ENCODE measurements around the gene PLCL1. TPM values are rescaled to one million over a fixed set of nuclear protein-coding genes. Genes with fewer than 3 reads are reported as not detected.

PLCL1 gene
- total and polyA plus RNA-seq, 2 donors from 2014 or later = 13.6 to 14.7 TPM

- Histone ChIP-seq H3K4me1 (ENCODE audit: control insufficient read depth in 2 of 3, insufficient read depth in 2 of 3, low read depth in 1 of 3, low read length in 3 of 3) (peaks cover 0 to 5% (median 2%) of the 10 kb centered on the region in 3 donors), H3K27me3 (ENCODE audit: control insufficient read depth, insufficient read depth, low read length) (no peaks in the 10 kb centered on the region), H3K9me3 (ENCODE audit: control insufficient read depth in 2 of 3, insufficient read depth in 1 of 3, low read length in 3 of 3) (no peaks in the 10 kb centered on the region), H3K9ac (ENCODE audit: low read length in 3 of 3) (no peak overlapping the region), H3K4me3 (ENCODE audit: low read length in 3 of 3) (no peak overlapping the region), H3K27ac (ENCODE audit: low read depth in 2 of 2, low read length in 2 of 2) (no peak overlapping the region), H3K36me3 (ENCODE audit: control insufficient read depth in 2 of 3, insufficient read depth in 3 of 3, low read length in 3 of 3) (no peaks in the 10 kb centered on the region)
- TF ChIP-seq CTCF (IDR thresholded peaks at IDR 0.05; ENCODE audit: borderline replicate concordance, extremely low read depth, insufficient read depth) = no peak
- no peak for FAIRE-seq
- no peak for DNase-seq
- intact Hi-C loops (cut with DNase I) = no loop called here
Measured at GRCh38 chr2:197952540-197953202, 148.3 kb downstream of the PLCL1 start.

- DNase-seq = no peak
- TF ChIP-seq CTCF (IDR thresholded peaks at IDR 0.05; ENCODE audit: borderline replicate concordance, extremely low read depth, insufficient read depth) = no peak
- no peak overlapping the region for H3K4me3 ChIP-seq (ENCODE audit: low read length in 3 of 3)
- no peak overlapping the region for H3K27ac ChIP-seq (ENCODE audit: low read depth in 2 of 2, low read length in 2 of 2)
- no peaks in the 10 kb centered on the region for H3K36me3 ChIP-seq (ENCODE audit: control insufficient read depth in 2 of 3, insufficient read depth in 3 of 3, low read length in 3 of 3)
- peaks cover 0 to 5% (median 2%) of the 10 kb centered on the region in 3 donors for H3K4me1 ChIP-seq (ENCODE audit: control insufficient read depth in 2 of 3, insufficient read depth in 2 of 3, low read depth in 1 of 3, low read length in 3 of 3)
- intact Hi-C loops (cut with DNase I) = no loop called here
- H3K27me3 ChIP-seq (ENCODE audit: control insufficient read depth, insufficient read depth, low read length) = no peaks in the 10 kb centered on the region
- FAIRE-seq = no peak
- no peaks in the 10 kb centered on the region for H3K9me3 ChIP-seq (ENCODE audit: control insufficient read depth in 2 of 3, insufficient read depth in 1 of 3, low read length in 3 of 3)
- no peak overlapping the region for H3K9ac ChIP-seq (ENCODE audit: low read length in 3 of 3)
Measured at GRCh38 chr2:197954328-197954727, 149.9 kb downstream of the PLCL1 start.

- DNase-seq (no peak), FAIRE-seq (no peak)
- no peaks in the 10 kb centered on the region for H3K36me3 ChIP-seq (ENCODE audit: control insufficient read depth in 2 of 3, insufficient read depth in 3 of 3, low read length in 3 of 3)
- no peak for TF ChIP-seq CTCF (IDR thresholded peaks at IDR 0.05; ENCODE audit: borderline replicate concordance, extremely low read depth, insufficient read depth)
- H3K9ac ChIP-seq (ENCODE audit: low read length in 3 of 3) = no peak overlapping the region
- H3K27ac ChIP-seq (ENCODE audit: low read depth in 2 of 2, low read length in 2 of 2) = no peak overlapping the region
- H3K4me3 ChIP-seq (ENCODE audit: low read length in 3 of 3) = no peak overlapping the region
- intact Hi-C loops (cut with DNase I) = no loop called here
- H3K9me3 ChIP-seq (ENCODE audit: control insufficient read depth in 2 of 3, insufficient read depth in 1 of 3, low read length in 3 of 3) = no peaks in the 10 kb centered on the region
- H3K4me1 ChIP-seq (ENCODE audit: control insufficient read depth in 2 of 3, insufficient read depth in 2 of 3, low read depth in 1 of 3, low read length in 3 of 3) = peaks cover 0 to 13% (median 0%) of the 10 kb centered on the region in 3 donors
- no peaks in the 10 kb centered on the region for H3K27me3 ChIP-seq (ENCODE audit: control insufficient read depth, insufficient read depth, low read length)
Measured at GRCh38 chr2:197958592-197959150, 154.3 kb downstream of the PLCL1 start.

All from kidney (tissue), 14 donors.